Panc1 (cell line): ENCODE results near the gene PVRIG. TPM values are rescaled to one million over a fixed set of nuclear protein-coding genes. Genes with fewer than 3 reads are reported as not detected.
"Not testable (repeated sequence)": the region's sequence is repeated elsewhere in the genome, so short reads cannot be mapped to it uniquely, and the experiment has no call there.

Experiments used
- ATAC-seq: fragments of 200-7000 bp; cut with Tn5 transposase; 2 replicates; pipeline ENCODE4 v1.9.1; 2020; ENCODE audit warnings: mild to moderate bottlenecking, moderate library complexity
- Bru-seq: library from RNA; stranded (reverse); fragments of 400-500 nt; gene quantifications from one replicate; lab custom pipeline; 2021; lab: Mats Ljungman, UMichigan
- BruChase-seq, 2 experiments: library from RNA; stranded (reverse); fragments of 400-500 nt; gene quantifications; one replicate each; lab custom pipeline; 2021; lab: Mats Ljungman, UMichigan
- BruUV-seq: library from RNA; stranded (reverse); fragments of 400-500 nt; replicated peaks from 2 replicates; lab custom pipeline; 2021; lab: Mats Ljungman, UMichigan
- CTCF ChIA-PET: fragments of 300-600 bp; sonication (Branson Sonifier 250); formaldehyde crosslinking; loops from one replicate; lab custom pipeline; 2022; ENCODE audit warnings: antibody characterized with exemption; lab: Charles Lee
- POLR2A ChIA-PET: fragments of 300-600 bp; sonication (Branson Sonifier 250); formaldehyde crosslinking; loops from one replicate; lab custom pipeline; 2022; ENCODE audit warnings: antibody characterized with exemption; lab: Charles Lee
- DNase-seq: peaks from one replicate; pipeline ENCODE4 v3.0.0-alpha.2; 2010; ENCODE audit warnings: low read depth, low spot score
- H3K27ac ChIP-seq: 2 replicates; pipeline ENCODE4 v1.5.1; 2011; ENCODE audit warnings: mild to moderate bottlenecking, low read length, inconsistent platforms
- H3K27me3 ChIP-seq: fragments of 200-500 bp; sonication (Bioruptor generic); 2 replicates; pipeline ENCODE4 v1.6.0; 2014; ENCODE audit warnings: low read length, inconsistent platforms; ENCODE audit not compliant: control insufficient read depth, insufficient read depth
- H3K36me3 ChIP-seq: fragments of 200-500 bp; sonication (Bioruptor generic); 2 replicates; pipeline ENCODE4 v1.5.1; 2014; ENCODE audit warnings: inconsistent platforms, mild to moderate bottlenecking, low read length, moderate library complexity; ENCODE audit not compliant: control insufficient read depth, insufficient read depth
- H3K4me1 ChIP-seq: 2 replicates; pipeline ENCODE4 v1.5.1; 2011; ENCODE audit warnings: inconsistent platforms, mild to moderate bottlenecking, low read length, moderate library complexity; ENCODE audit not compliant: control insufficient read depth, insufficient read depth
- H3K4me3 ChIP-seq, 2 experiments: 2 replicates each; pipeline ENCODE4 v1.5.1; 2011 to 2012; ENCODE audit warnings: low read depth in 2 of 2, low read length in 2 of 2, mild to moderate bottlenecking in 2 of 2, inconsistent platforms in 1 of 2, moderate library complexity in 1 of 2
- H3K9me3 ChIP-seq: fragments of 200-500 bp; sonication (Bioruptor generic); 2 replicates; pipeline ENCODE4 v1.5.1; 2014; ENCODE audit warnings: low read depth, mild to moderate bottlenecking, inconsistent platforms, low read length, moderate library complexity; ENCODE audit not compliant: control insufficient read depth, insufficient read depth
- CTCF ChIP-seq: fragments of 450-650 bp; IDR thresholded peaks from 2 replicates; pipeline ENCODE4 v1.5.1; 2017; ENCODE audit warnings: mild to moderate bottlenecking
- POLR2AphosphoS5 ChIP-seq: IDR thresholded peaks from 2 replicates; pipeline ENCODE4 v1.6.1; 2012; ENCODE audit warnings: mild to moderate bottlenecking, low read depth, low read length, moderate library complexity
- REST ChIP-seq, 2 experiments: IDR thresholded peaks; 2 replicates each; pipeline ENCODE4 v1.6.1; 2011 to 2012; ENCODE audit warnings: low read depth in 2 of 2, control low read depth in 1 of 2, low read length in 1 of 2, mild to moderate bottlenecking in 1 of 2, moderate library complexity in 1 of 2; ENCODE audit not compliant: insufficient read depth in 1 of 2
- SIN3A ChIP-seq: IDR thresholded peaks from 2 replicates; pipeline ENCODE4 v1.6.1; 2012; ENCODE audit warnings: low read depth, mild to moderate bottlenecking, low read length, moderate library complexity, borderline replicate concordance; ENCODE audit not compliant: insufficient read depth
- TCF7L2 ChIP-seq: IDR thresholded peaks from 2 replicates; pipeline ENCODE4 v1.6.1; 2011; ENCODE audit warnings: mild to moderate bottlenecking, low read depth, low read length, inconsistent platforms
- in situ Hi-C: cut with HindIII; loops from 2 replicates; pipeline ENCODE4 v1.10.0; 2016; ENCODE audit warnings: low sequenced_read_pairs, low pct_unique_long_range_greater_than_20kb
- intact Hi-C: fragments of 100-400 bp; cut with micrococcal nuclease; formaldehyde crosslinking; loops from one replicate; pipeline ENCODE4 v1.10.0; 2022; ENCODE audit not compliant: unreplicated experiment
- long read RNA-seq: library from polyadenylated mRNA; unstranded; transcript quantifications from one replicate; pipeline ENCODE4 v2.0.0, GENCODE V29; 2021; ENCODE audit not compliant: unreplicated experiment
- polyA plus RNA-seq: library from polyadenylated mRNA; unstranded; fragments of >200 nt; gene quantifications from one replicate; pipeline ENCODE4 v1.2.1, GENCODE V29; 2012; ENCODE audit warnings: missing spikeins; ENCODE audit not compliant: insufficient read length
- total RNA-seq: library from RNA; stranded (reverse); gene quantifications from one replicate; pipeline ENCODE4 v1.2.1, GENCODE V29; 2021; ENCODE audit not compliant: unreplicated experiment

The PVRIG gene
- total RNA-seq (not detected), Bru-seq, nascent RNA (percentile 12 among the genes with signal in this experiment), BruChase-seq, experiment 1, labeled RNA remaining after a 2-hour chase (percentile 17 among the genes with signal in this experiment), BruChase-seq, experiment 2, labeled RNA remaining after a 6-hour chase (percentile 22 among the genes with signal in this experiment)
- polyA plus RNA-seq = not detected
- long read RNA-seq = 0 reads

GRCh38 chr7:100219801-100220585, at the start of gene PVRIG:
Gene PVRIG, plus strand, starts transcription at chr7:100219949. Its CDS starts 22 bp downstream, at chr7:100219971.
- DNase-seq, H3K36me3 ChIP-seq, in situ Hi-C loops, BruUV-seq, H3K4me3 ChIP-seq, H3K27ac ChIP-seq, H3K27me3 ChIP-seq, H3K9me3 ChIP-seq, ATAC-seq, CTCF ChIA-PET, H3K4me1 ChIP-seq: not testable (repeated sequence)
- intact Hi-C loops = loop anchor here (5.0 kb wide), 1 partner anchor 88 kb away; no protein-coding TSS in a partner anchor
- POLR2A ChIA-PET = interaction anchor here (0.6 kb wide), 1 partner anchor 56 kb away, joined by 4 read pairs; no protein-coding TSS in a partner anchor

GRCh38 chr7:100170101-100170897, 49.5 kb upstream of the PVRIG start:
- intact Hi-C loops (no loop called here), in situ Hi-C loops (no loop called here)
- Histone ChIP-seq H3K9me3 (no peaks in the 10 kb centered on the region), H3K27me3 (no peaks in the 10 kb centered on the region), H3K36me3 (no peaks in the 10 kb centered on the region), H3K4me3 (no peak overlapping the region), H3K27ac (no peak overlapping the region), H3K4me1 (peaks cover 7% of the 10 kb centered on the region)
- POLR2A ChIA-PET = no interaction called here
- CTCF ChIA-PET = no interaction called here
- no peak for DNase-seq
- ATAC-seq = no peak
- TF ChIP-seq SIN3A (no peak), TCF7L2 (no peak), CTCF (no peak), POLR2AphosphoS5 (no peak), REST (IDR thresholded peaks at IDR 0.05; ENCODE audit: insufficient read depth in 1 of 2, low read depth in 2 of 2, low read length in 1 of 2) (no peak)
- BruUV-seq = no TSS peak
